Measurements from ENCODE around the gene FAM72B.
"Not testable (repeated sequence)": the region's sequence is repeated elsewhere in the genome, so short reads cannot be mapped to it uniquely, and the experiment has no call there.

Gene FAM72B

DNA sequence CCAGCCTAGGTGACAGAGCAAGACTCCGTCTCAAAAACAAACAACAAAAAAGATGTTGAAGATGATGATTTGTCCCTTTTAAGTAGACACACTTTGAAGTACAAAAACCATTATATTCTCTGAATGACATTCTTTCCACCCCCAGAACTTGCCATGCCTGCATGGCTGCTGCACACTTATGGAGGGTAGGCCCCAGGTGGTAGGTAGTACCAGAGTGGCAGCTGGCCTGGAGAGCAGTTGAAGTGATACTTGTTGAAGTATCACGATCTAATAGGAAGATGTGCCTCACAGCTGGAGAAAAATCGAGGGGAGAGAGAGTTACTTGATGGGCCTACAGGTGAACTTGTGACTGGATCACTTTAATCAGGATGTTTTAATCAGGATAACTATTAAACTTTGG, 15.6 kb upstream of the FAM72B start:
- DNase-seq: not testable (repeated sequence)

DNA sequence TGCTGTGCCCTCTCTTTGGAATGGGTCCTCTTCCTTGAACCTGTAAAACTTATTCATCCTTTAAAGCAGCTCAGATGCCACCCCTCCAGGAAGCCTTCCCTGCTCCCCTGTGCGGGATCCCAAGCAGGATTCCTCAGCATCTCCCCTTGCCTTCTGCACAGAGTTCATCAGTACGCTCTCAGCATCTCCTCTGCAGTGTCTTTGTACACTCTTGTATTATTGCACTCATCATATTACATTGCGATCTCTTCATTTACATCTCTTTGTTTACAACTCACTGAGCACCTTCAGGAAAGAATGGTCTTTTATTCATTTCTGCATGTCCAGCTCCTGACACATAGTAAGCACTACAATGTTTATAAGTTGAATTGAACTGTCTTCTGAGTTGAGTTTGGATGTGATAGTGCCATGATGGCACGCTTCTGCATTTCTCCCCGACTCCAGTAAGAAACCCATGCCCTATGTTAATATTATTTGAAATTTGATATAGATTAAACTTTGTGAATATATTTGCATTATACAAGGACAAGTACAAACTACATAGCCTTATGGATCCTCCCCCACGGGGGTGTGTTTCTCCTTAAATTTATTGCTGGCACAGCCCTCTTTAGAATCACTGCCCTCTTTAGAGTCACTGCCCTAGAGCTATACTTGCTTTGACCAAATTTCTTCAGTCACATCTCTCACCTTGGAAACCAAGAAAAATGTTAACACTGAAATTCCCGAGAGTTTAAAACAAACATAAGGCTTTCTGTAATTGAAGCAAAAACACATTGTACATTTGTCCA, 13.1 kb upstream of the FAM72B start:
- not testable (repeated sequence) for DNase-seq

DNA sequence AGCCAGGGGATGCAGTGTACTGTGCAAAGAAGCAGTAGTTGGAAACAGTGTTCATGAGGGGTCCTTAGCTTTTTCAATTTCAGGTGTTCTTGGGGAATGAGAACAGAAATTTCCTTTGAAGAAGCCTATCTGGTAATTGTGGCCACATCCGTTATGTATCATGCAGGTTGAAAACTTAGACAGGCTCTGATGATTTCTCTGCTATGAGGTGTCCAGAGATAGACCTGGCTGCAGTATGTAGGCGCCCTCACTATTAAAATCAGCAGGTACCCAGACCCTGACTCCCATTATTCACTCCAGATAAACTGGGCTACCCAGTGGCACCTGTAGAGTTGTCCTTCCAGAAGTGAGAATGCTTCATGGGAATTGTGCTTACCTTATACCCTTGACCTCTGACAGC, 8.4 kb upstream of the FAM72B start:
- DNase-seq: not testable (repeated sequence)

DNA sequence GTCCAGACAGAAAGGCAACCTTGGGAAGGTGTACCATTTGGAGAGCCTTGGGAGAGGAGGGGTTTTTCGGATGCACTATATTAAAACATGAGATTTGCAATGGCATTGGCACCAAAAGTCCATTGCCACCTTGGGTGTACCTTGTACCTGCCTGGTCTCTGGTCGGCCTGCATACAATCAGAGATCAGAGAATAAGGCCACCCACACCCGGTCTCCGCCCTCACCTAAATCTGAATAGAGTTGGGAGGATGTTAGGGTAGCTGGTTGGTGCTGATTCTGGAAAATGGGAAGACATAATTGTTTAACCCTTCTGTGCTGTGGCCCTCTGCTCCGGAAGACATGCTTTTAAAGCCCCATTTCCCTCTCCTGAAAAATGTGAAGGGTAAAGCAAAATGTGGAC, 3.8 kb upstream of the FAM72B start:
- DNase-seq: not testable (repeated sequence)

DNA sequence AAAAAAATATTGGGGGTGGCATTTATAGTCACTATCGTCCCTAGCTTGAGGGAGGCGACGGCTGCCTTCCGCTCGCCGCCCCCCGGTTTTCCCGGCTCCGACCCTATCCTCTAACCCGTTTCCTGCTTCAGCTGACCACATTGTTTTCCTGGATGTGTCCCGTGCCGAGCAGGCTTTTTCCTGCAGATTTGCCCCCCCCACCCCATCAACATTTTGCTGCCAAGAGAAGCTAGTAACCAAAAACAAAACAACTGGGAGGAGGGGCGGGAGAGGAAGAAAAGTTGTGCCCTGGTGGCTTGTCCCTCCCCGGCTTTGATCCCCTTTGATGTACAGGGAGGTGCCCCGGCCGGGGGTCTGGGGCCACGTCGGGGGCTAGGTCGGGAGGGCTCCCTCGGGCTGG, 2.1 kb upstream of the FAM72B start:
- not testable (repeated sequence) for DNase-seq

DNA sequence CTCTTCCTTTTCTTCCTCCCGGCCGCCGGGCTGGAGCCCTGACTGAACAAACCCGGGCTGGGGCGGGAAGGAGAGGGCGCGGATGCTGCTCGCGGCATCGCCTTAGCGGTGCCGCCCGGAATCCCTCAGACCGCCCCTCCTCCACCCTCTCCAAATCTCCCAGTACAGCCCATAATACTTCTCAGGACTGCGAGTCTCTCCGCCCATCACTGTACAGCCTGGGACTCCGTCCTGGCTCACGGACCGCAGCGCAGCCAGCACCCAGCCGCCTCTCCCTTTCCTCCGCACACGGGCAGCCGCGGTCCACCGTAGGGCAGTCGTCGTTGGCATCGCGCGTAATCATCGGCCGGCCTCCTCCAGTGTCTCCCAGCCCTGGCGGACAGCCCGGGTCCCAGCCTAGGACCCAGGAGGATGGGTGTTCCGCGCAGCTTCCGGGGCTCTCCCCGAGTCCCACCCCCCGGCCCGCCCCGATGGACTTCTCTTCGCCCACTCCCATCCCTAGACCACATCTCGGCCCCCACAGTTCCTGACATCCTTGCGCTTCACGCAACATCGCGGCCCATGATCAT, 1.1 kb upstream of the FAM72B start:
- DNase-seq: not testable (repeated sequence)

DNA sequence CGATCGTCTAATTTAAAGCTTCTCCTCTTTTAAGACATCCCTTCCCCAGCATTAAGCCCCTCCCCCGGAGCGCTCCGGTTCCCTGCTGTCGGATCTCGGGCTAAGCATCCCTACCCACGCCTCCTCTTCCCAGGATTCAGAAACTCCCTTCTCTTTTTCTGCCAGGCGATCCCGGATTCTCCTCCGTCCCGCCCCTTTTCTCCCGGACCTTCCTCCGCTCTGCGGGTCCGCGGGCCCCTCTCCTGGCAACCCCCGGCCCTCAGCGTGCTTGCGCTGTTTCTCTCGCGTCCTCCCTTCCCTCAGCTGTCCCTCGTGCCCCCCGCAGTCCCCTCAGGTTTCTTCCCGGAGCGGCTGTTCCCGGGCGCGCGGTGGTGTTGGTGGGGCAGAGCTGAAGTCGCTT, 273 bp downstream of the FAM72B start:
- DNase-seq: not testable (repeated sequence)

DNA sequence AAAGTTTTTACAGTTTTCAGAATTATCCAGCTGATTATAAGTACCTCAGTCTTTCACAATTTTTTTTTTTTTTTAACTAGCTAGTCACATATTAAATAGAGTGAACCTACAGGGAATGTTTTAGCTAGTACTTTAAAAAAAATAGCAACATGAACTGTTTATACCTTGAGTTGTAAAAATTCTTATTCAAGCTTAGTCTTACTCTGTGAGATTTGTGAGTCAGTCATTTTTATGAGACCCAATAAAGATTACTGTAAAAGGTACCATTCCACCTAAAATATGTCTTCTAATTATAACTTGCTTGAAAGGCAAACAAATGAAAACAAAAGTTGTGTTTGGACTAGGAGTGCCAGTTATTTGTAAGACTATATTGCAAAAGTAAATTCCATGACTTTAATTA, 5.9 kb downstream of the FAM72B start:
- DNase-seq: not testable (repeated sequence)

DNA sequence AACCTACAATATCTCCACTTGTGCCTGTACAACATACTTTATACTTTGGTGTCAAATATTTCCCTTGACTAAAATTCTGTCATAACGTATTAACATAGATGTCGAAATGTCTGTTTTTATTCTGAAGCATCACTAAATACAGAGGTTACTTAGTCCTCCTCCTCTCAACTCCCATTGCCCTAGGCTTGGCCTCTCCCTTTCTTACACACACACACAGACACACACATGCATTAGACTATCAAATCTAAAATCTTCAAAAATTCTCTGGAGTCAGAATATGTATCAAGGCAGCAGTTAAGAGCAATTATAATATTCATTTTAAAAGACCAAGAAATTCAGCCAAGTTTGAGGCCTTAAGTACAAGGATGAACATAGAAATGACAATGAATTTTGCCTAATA, 7.5 kb downstream of the FAM72B start:
- not testable (repeated sequence) for DNase-seq

DNA sequence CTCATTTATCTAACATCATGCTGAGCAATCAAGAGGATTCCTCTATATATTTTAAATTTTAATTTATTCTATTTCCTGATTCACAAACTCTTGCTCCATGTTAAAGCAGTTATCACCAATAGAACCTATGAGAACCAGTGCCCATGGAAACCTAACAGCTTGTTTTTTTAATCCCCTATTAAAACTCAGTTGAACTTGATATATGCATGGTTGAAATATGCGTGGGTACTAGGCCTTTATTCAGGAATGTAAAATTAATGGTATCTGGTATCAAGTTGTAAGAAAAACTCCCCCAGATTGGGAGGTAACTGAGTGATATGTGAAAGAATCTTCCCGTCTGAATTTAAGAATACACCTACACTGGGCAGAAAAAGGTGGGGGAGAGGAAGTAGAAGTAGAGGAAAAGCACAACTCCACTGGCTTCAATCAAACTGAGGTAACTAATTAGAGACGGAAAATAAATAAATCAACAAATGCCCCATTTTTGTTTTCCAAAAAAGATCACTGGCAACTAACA, 15.9 kb downstream of the FAM72B start:
- not testable (repeated sequence) for DNase-seq

DNA sequence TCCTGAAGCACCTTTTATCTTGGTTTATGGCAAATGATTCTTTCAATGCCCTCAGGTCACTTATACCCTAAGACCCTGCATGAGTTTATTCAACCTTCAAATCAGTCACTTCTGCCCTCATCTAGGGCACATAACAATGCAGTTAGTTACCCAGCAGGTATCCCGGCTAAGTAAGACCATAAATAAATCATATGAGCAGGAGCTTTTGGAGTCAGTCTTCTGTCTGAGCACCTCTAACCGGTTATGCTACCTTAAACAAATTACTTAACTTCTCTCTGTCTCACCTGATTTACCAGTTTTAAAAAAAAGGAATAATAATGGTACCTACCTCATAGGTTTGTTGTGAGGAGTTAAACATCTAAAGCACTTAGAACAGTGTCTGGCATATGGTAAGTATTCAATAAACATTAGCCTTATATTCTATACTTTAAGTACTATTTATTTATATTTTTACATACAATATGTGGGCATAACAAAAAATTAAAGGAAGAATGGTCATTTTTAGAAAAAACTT, 16.9 kb downstream of the FAM72B start:
- DNase-seq: not testable (repeated sequence)

DNA sequence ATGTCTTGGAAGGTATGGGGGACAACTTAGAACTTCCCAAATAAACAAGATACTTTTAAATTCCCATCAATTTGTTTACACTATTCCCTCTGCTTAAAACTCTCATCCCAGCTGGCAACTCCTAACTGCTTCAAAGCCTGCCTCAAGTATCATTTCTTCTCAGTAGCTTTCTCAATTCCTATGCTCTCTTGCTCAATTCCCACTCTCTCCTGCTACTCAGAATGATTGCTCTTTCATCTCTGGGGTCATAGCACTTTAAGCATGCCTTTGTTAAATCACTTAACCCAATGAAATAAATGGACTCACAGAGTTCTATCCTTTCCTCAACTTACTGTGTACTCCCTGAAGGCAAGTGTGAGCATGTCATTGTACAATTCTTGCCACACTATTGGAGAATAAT, 18.8 kb downstream of the FAM72B start:
- DNase-seq: not testable (repeated sequence)

DNA sequence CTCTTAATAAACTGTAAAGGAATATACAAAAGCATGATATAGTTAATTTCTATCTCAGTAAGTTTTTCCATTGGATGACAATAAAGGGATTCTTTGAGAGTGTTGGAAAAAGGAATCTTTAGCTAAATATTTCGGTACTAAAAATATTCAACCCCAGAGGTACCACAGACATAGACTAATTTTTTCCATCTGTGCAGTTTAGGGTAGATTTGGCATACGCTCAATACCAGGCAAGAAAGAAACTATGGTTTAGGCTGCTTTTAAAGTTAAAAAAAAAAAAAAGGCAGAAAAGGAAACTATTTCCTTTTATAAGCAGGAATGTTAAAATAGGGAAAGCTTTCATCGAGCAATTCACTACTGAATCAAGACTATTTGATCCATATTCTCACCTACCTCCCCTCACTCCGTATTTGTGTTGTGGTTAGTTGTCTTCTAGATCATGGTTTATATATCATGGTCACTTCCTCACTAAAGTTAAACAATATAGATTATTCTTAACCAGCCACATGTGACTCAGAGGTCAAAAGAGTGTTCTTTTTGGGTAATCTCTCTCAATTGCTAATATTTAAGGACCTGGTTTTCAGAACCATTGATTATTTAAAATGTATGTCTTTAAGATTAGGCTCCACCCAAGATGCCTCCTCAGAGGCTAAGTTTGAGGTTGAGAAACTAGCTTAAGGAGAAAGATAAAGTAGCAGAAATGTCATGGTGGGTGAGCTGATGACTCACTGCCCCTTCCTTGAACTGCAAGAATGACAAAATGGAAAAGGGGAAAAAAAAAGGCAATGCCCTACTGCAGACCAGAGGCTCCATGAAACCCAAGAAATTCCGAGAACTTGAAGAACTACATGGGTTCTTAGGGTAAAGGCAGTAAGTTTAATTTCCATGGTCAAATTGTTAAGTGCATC, 20.0 kb downstream of the FAM72B start:
- DNase-seq: not testable (repeated sequence)

DNA sequence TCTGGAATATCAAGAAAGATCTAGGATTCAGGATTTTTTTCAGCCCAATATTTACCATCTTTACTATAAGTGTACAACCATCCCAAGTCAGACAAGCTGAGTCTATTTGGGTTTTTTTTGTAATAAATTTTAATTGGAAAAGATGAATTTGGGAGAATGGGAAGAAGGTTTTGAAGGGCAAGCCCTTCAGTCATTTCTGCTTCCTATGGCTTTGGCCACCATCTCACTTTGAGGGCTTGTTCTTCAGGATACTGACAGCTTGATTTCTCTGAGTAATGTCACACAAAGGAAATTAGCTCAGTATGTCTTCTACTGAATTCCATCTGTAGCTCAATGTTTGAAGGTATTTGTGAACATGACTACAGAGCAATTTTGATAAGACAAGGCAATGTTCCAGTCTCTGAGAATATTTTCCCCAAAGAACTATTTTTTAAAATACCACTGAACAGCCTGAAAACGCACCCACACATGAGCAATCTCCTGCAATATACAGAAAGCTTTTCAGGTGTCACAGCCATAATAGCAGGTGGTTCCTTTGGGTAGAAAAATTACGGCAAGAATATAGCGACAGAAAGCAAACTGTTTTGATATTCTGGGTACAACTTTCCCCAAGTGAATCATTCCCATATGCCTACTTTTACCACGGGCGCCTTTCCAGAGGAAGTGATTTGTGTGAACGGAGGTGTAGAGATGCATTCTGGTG, 22.8 kb downstream of the FAM72B start:
- DNase-seq: not testable (repeated sequence)

DNA sequence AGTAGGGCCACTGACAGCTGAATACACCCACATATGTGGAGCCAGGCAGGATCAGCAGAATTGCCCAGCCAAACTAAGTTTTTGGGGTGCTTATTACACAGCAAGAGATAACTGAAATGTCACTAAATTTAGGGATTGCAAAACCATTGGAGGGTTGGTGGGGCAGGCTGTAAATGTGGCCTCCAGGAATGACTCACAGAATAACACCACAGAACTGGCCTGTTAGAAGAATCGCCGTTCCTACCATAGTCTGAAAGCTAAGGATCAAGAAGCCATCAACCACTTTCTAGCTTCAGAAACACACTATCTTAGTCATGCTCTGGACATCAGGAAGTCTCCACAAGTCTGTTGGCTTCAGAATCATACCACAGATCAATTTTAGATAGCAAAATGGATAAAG, 24.0 kb downstream of the FAM72B start:
- DNase-seq: not testable (repeated sequence)

DNA sequence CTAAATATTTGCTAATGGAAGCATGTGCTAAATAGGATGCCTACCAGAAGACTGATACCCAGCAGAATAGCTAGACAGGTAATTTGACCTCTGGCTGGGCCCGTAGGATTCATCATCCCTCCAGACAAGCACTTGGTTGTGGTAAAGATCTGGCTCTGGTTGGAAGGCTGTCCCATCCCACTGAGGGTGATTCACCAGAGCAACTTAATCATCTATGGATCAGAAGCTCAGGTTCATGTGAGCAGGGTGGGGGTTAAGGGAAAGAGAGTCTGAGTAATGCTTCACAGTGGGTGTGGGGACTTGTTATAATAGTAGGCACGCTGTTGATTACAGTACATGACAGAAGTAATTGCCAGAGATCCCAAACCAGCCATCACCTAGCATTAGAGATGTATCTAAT, 26.5 kb downstream of the FAM72B start:
- not testable (repeated sequence) for DNase-seq

DNA sequence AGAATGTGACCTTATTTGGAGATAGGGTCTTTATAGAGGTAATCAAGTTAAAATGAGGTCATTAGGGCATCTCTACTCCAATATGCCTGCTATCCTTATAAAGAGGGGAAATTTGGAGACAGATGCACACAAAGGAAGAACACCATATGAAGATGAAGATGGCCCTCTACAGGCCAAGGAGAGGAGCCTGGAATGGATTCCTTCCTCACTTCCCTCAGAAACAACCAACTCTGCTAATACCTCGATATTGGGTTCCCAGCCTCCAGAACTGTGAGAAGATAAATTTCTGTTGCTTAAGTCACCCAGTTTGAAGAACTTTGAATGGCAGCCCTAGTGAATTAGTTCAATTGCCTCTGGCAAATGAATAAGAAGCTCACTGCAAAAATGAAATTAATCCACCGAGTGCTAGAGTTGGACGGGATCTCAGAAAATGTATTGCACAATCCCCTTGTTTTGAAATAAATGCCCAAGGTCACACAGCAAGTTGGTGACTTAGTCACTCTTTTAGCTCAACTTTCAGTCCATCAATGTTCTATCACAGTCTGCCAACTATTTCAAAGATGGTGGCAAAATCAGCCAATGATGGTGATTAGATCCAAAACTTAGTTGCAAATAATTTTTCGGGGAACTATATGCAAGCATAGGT, 27.1 kb downstream of the FAM72B start:
- DNase-seq: not testable (repeated sequence)

DNA sequence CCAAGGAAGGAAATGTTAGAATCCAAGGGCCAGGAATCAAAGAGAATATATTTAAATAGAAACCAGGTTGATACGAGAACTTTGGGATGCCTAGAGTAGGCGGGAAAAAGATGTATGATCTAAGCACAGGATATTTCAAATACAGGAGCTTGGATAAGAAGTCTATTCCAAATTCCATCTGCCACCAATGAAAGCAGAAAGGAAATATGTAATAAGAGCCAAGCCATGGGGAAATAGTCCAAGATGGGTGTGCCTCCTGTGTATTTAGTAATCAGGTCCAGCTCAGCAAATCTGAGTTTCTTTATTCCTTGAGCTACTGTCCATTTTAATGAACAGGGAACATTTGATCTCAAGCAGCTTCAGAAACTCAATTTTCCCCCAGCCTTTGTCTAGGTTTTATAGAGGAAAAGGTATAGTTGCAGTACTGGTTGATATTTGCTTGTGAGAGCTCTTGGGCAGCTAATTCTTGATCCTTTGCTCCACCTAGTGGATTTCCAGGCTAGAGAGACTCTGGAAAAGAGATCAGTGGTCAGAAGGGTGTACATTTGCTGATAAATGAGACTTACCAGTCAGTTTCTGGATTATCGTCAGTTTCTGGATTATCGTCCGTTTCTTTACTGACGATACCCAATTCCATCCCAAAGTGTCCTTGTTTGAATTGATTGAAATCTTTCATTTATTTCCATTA, 28.3 kb downstream of the FAM72B start:
- DNase-seq: not testable (repeated sequence)

DNA sequence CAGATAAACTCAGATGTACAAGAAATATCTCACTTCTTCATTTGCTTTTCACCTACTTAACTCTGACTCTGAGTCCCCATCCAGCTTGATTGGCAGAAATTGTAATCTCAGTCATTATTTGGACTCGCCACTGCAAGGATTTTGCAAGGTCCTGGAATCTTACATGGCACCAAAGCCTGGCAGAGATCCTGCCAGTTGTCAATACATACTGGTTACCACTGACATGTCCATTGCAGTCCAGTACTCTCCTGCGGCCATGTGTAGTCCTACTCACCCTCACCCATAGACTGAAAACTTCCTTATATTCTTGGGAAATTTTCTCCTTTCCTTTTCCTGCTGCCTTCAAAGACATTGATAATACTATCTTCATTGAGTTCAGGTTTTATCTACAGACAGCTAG, 29.3 kb downstream of the FAM72B start:
- not testable (repeated sequence) for DNase-seq

DNA sequence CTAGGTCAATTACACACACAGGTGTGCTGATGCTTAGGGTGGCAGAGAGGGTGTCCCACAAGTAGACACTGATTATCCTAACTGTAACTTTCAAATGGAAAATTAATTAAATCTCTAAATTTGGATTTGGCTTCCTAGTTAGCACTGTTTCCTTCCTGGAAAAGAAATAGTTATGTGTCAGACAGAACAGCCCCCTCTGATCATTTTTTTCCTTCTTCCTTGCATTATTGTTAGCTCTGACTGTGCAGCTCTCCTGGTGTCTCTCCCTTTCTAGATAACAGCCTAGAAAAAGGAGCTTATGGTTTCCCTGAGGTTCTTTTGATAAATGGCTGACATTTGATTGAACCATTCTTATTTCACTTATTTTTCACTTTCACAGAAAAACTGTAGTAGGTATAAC, 31.4 kb downstream of the FAM72B start:
- DNase-seq: not testable (repeated sequence)

DNA sequence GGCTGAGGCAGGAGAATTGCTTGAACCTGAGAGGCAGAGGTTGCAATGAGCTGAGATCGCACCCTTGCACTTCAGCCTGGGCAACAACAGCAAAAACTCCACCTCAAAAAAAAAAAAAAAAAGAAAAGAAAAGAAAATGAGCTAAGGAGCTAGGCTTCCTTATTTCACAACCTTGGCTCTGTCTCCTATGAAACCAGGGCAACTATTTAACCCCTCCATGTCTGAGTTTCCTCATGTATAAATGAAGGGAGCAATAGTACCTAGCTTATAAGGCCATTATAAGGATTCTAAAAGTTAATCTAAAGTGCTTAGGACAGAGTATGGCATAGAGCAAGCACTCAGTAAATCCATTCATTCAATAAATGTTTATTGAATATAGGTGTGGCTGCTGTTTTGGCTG, 32.8 kb downstream of the FAM72B start:
- DNase-seq: not testable (repeated sequence)

Measured in activated naive CD4-positive, alpha-beta T cell (primary cell).